GM21381 (cell line): ENCODE data around the gene AQP3.
A peak's percentile ranks its signal among the peaks of the same experiment; 100 is the strongest.
"Not testable (repeated sequence)": the region's sequence is repeated elsewhere in the genome, so short reads cannot be mapped to it uniquely, and the experiment has no call there.

Source experiments
- ATAC-seq: cut with Tn5 transposase; IDR thresholded peaks from one replicate; pipeline ENCODE4 v1.9.1; 2021; ENCODE audit warnings: mild to moderate bottlenecking, moderate library complexity; ENCODE audit not compliant: unreplicated experiment

The AQP3 gene

GRCh38 chr9:33446946-33447798, at the start of gene AQP3:
Gene AQP3 (minus strand): TSS chr9:33447593. CDS start chr9:33447530, 63 bp downstream.
- no peak for ATAC-seq

DNA sequence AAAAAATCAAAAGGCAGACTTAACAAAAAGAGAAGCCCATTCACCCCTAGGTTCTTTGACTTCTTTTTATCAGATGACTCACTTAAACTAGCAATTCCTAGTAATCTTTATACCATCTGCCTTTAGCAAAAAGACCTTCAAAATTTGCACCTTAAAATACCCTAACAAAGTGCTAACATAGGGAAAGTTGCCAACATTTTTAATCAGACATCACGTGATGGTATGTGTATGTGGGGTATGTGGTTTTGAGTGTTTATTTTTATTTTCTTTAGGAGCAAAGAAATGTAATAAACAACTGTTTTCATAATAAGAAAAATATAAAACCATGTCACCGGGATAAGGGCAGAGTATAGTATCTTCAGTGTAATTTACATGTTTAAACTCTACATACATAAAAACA, 46.4 kb upstream of the AQP3 start:
- not testable (repeated sequence) for ATAC-seq

GRCh38 chr9:33489066-33489465, 41.7 kb upstream of the AQP3 start:
- ATAC-seq, result no peak

GRCh38 chr9:33485312-33485711, 37.9 kb upstream of the AQP3 start:
- not testable (repeated sequence) for ATAC-seq

DNA sequence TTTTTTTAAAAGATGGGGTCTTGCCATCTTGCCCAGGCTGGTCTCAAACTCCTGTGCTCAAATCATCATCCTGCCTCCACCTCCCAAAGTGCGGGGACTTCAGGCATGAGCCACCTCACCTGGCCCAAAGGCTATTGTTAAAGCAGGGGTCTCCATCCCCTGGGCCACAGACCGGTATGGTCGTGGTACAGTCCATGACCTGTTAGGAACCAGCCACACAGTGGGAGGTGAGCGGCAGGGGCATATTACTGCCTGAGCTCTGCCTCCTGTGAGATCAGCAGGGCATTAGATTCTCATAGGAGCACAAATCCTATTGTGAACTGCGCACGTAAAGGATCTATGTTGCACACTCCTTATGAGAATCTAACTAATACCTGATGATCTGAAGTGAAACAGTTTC, 33.6 kb upstream of the AQP3 start:
- ATAC-seq, result no peak

DNA sequence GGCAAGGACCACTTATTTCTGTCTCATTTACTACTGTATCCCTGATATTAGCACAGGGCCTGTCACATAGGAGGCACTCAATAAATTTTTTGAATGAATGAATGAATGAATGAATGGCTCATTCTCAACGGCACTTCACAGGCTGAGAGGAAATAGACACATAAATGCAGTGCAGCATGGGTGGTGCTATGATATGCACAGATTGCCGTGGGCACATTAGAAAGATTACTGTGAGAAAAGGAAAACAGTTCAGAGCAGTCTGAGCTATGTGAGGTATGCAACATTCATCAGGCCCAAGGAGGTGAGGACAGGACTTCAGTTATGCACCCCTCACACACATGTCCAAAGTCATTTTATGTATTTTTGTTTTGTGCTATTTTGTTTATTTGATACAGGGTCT, 32.7 kb upstream of the AQP3 start:
- ATAC-seq, result no peak

DNA sequence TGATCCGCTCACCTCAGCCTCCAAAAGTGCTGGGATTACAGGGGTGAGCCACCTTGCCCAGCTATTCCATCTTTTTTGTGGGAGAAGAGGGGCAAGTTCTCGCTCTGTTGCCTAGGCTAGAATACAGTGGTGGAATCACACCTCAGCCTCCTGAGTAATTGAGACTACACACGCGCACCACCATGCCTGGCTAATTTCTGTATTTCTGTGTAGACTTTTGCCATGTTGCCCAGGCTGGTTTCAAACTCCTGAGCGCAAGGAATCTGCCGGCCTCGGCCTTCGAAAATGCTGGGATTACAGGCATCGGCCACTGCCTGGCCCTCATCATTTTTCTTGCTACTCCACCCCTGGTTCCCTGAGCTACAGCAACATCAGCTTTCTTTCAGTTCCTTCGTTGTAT, 29.1 kb upstream of the AQP3 start:
- no peak for ATAC-seq

GRCh38 chr9:33475357-33475756, 28.0 kb upstream of the AQP3 start:
- ATAC-seq, result no peak

- ATAC-seq, result peak; percentile 98
Observed at GRCh38 chr9:33473643-33474352, 26.4 kb upstream of the AQP3 start, which contains the start of gene NOL6. Gene NOL6 (minus strand): TSS chr9:33473924. CDS start chr9:33473842, 82 bp downstream.

GRCh38 chr9:33472881-33473615, 25.7 kb upstream of the AQP3 start:
- ATAC-seq, result no peak

- ATAC-seq, result no peak
Observed at GRCh38 chr9:33472171-33472880, 24.9 kb upstream of the AQP3 start.

DNA sequence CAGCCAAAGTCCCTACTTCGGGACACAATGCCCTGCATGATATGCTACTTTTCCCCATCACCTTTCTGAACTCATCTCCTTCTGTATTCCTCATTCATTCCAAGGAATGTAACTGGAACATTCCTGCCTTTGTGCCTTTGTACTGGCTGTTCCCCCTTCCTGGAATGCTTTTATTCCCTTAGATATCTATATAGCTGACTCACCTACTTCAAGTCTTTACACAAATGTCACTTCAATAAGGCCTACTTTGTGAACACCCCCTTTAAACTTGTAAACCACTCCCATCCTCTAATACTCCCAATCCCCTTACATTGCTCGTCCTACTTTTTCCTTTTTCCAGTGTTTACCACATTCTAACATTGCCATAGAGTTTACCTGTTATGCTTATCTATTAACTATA, 24.0 kb upstream of the AQP3 start:
- ATAC-seq, result no peak

GRCh38 chr9:33469891-33470290, 22.5 kb upstream of the AQP3 start:
- no peak for ATAC-seq

DNA sequence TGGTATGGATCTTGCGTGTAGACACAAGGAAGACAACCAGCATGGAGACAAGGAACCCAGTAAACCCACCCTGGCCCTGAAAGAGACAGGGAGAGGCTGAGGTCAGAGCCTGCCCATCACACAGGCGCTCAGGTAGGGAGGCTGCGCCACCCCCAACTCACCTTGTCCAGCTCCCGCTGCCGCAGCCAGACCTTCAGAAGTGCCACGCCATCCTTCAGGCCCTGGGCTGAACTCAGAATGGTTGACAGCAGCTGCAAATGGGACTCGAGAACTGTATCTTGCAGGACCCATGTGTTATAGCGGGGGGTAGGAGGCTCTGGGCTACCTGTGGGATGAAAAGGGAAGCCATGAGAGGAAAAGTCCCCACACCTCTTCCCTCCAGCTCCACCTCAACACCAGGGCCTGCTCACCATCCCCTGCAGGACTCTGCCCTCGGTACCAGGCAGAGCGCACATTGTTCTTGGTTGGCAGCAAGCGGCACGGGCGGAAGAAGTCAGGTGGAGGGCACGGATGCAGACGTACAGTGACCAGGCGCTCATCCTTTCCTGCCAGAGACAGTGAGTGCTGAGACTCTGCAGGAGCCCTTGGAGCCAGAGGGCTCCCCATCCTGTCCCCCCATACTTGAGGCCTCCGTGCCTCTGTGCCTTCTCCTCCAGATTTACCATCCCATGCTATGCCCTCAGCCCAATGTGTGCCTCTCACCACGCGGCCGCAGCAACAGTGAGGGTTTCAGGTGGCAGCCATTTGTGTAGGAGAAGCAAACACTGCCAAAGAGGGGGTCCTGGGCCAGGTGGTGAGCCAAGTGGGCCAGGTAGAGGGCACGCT, 21.6 kb upstream of the AQP3 start:
- ATAC-seq, result no peak

DNA sequence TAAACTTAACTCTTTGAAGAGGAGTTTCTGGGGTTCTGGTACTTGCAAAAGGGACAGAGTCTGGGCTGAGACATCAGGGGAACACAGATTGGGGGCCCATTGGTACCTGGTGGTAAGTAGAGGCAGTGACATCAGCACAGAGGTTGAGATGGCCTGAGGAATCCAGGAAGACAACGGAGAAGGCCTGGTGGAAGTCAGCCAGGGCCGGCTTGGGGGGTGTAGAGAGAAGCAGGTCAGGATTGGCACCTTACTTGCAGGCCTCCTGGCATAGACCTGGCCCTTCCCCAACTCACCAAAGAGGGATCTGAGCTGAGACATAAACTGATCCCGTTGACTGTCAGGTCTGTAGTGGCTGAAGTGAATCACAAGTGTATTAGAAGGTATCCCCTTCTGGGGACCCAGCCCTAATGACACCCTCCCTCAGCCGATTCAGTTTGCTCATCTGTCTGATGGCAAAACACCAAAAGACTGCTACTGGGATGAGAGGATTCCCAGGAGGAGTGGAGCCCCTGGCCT, 20.9 kb upstream of the AQP3 start:
- ATAC-seq, result no peak

DNA sequence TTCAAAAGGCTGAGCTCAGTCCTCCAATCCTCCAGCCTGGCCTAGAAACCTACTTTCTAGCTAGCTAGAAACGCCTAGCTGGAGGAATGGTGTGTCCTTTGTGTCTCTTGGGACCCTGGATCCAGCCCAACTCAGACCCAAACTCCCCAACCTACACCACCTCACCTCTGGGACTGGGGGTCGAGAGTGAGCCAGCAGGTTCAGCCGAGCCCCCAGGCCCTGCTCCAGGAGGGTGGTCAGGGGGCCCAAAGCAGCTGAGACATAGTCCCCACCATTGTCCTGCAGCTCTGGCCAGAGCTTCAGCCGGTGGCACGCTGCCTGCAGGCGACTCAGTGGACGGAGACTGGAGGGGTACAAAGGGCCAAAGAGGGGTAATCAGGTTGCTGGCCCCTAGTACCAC, 20.1 kb upstream of the AQP3 start:
- ATAC-seq, result no peak

DNA sequence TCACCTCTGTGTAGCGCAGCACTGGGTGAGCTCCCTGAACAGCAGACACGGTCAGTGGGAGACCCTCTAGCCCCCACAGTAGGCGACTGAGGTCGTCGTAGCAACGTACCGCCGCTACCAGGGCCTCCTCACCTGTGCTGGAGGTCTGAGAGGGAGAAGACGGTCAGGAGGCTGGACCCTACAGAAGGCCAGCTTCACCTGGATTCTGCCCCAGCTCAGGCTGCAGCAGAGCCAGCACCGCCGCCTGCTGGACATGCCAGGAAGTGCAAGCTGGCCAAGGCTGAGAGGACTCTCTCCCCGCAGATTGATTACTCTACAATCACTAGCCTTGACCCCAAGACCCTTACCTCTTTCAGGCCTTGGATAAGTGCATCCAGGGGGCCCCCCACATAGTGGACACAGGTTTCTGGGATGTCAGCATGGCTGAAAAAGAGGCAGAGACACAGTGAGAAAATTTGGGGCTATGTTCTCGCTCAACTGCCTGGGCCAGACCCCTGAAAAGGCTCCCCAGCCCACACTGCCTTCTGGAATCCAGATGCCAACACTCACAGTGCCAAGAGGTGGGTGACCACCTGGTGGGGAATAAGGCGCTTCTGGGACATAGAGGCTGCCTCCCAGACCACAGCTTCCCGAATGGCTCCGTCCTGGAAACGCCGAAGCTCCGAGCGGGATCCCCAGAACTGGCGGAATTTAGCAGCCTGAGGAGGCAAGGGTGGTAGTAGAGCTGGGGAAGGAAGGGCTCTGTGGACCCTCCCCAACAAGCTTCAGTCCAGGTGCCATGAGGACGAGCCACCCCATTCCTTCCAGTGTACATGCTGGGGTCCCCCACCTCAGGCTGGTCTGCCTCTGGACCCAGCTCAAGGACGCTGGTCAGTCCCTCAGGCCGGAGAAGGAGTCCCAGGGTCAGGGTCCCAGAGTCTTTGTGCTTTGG, 19.4 kb upstream of the AQP3 start:
- ATAC-seq, result no peak
